GM12872 (cell line): Measurements from ENCODE around the gene DMXL1.

Source experiments
- CTCF ChIP-seq: IDR thresholded peaks from 3 replicates; pipeline ENCODE4 v1.5.1; 2011; ENCODE audit warnings: low read depth, mild to moderate bottlenecking, low read length, moderate library complexity; ENCODE audit not compliant: insufficient read depth

The DMXL1 gene

GRCh38 chr5:119031011-119031886, 39.6 kb upstream of the DMXL1 start:
- no peak for TF ChIP-seq CTCF

- no peak for TF ChIP-seq CTCF
Observed at GRCh38 chr5:119031905-119032304, 39.0 kb upstream of the DMXL1 start.

- TF ChIP-seq CTCF: no peak
Observed at GRCh38 chr5:119032656-119033055, 38.2 kb upstream of the DMXL1 start.

- TF ChIP-seq CTCF: no peak
Observed at GRCh38 chr5:119033135-119033534, 37.8 kb upstream of the DMXL1 start.

- TF ChIP-seq CTCF: no peak
Observed at GRCh38 chr5:119036101-119036762, 34.7 kb upstream of the DMXL1 start.

- TF ChIP-seq CTCF: no peak
Observed at GRCh38 chr5:119037496-119038215, 33.2 kb upstream of the DMXL1 start.

GRCh38 chr5:119048246-119048645, 22.6 kb upstream of the DMXL1 start:
- no peak for TF ChIP-seq CTCF
